Gastrocnemius medialis (tissue), 4 donors: ENCODE data around the gene BORCS5. TPM values are rescaled to one million over a fixed set of nuclear protein-coding genes. Genes with fewer than 3 reads are reported as not detected.
A peak's percentile ranks its signal among the peaks of the same experiment; 100 is the strongest.

Experiments
- ATAC-seq, 2 donors: fragments of 150-250 bp; one replicate each; pipeline ENCODE4 v1.9.1; 2016
- DNase-seq, 2 donors: peaks; one replicate each; pipeline ENCODE4 v3.0.0-alpha.2; 2019
- H3K27ac ChIP-seq, 4 donors: fragments of 200-600 bp; sonication (generic); 1 replicate in 1 of 4; 2 replicates in 3 of 4; pipeline ENCODE4 v1.5.1; 2016 to 2018; ENCODE audit warnings: mild to moderate bottlenecking in 2 of 4, moderate library complexity in 1 of 4
- H3K27me3 ChIP-seq, 3 donors: fragments of 200-600 bp; sonication (generic) in 2 of 3; 1 replicate in 1 of 3; 2 replicates in 2 of 3; pipeline versions ENCODE4 v1.5.1 to v1.6.0; 2016 to 2019; ENCODE audit warnings: mild to moderate bottlenecking in 1 of 3, moderate library complexity in 1 of 3
- H3K36me3 ChIP-seq, 2 donors: fragments of 200-600 bp; sonication (generic) in 1 of 2; one replicate each; pipeline ENCODE4 v1.5.1; 2017 to 2018
- H3K4me1 ChIP-seq, 2 donors: fragments of 200-600 bp; sonication (generic) in 1 of 2; one replicate each; pipeline ENCODE4 v1.5.1; 2016 to 2017; ENCODE audit warnings: mild to moderate bottlenecking in 2 of 2
- H3K4me3 ChIP-seq, 4 donors: fragments of 200-600 bp; sonication (generic) in 3 of 4; 1 replicate in 1 of 4; 2 replicates in 3 of 4; pipeline ENCODE4 v1.5.1; 2016 to 2019; ENCODE audit warnings: mild to moderate bottlenecking in 2 of 4
- H3K9me3 ChIP-seq, 3 donors: fragments of 200-600 bp; sonication (generic) in 2 of 3; 1 replicate in 1 of 3; 2 replicates in 2 of 3; pipeline ENCODE4 v1.5.1; 2016 to 2019
- POLR2A ChIP-seq, 2 donors: fragments of 450-650 bp; IDR thresholded peaks; one replicate each; pipeline ENCODE4 v1.6.1; 2017; ENCODE audit warnings: antibody characterized with exemption in 2 of 2, mild to moderate bottlenecking in 2 of 2, moderate library complexity in 2 of 2
- in situ Hi-C, 4 donors: fragments of 200-750 bp; cut with MboI; loops; one replicate each; pipeline versions ENCODE4 v1.15.0 to v1.8.0; 2017; ENCODE audit warnings: low sequenced_read_pairs in 4 of 4
- intact Hi-C: fragments of 100-400 bp; cut with DNase I; formaldehyde crosslinking; loops from one replicate; pipeline ENCODE4 v1.15.1; 2023; ENCODE audit warnings: low total_unique reads
- total RNA-seq, 4 donors: library from RNA; depleted of rRNA; stranded (reverse); fragments of >200 nt; gene quantifications; one replicate each; pipeline versions ENCODE4 v1.1.0 to v1.2.3, GENCODE V29; 2016
- TF ChIP-seq, protein P1 (sequence below), 5 experiments: fragments of 450-650 bp in 3 of 5; fragments of 200-600 bp in 2 of 5; sonication (generic) in 2 of 5; IDR thresholded peaks in 4 of 5; conservative IDR thresholded peaks in 1 of 5; 1 replicate in 4 of 5; 2 replicates in 1 of 5; pipeline ENCODE4 v1.5.1; 2016 to 2019; ENCODE audit warnings: antibody characterized with exemption in 5 of 5, mild to moderate bottlenecking in 3 of 5, moderate library complexity in 3 of 5

The BORCS5 gene
- total RNA-seq, 4 donors from 2014 or later = 13.0 to 13.9 (median 13.4) TPM

- no peak overlapping the region for H3K4me3 ChIP-seq
- no peak for ATAC-seq
- H3K36me3 ChIP-seq = no peaks in the 10 kb centered on the region
- H3K4me1 ChIP-seq = peaks cover 10 to 23% of the 10 kb centered on the region in 2 donors
- no peak for DNase-seq
- H3K9me3 ChIP-seq = no peaks in the 10 kb centered on the region
- in situ Hi-C loops (no loop called here), intact Hi-C loops (no loop called here)
- no peak overlapping the region for H3K27ac ChIP-seq
- TF ChIP-seq POLR2A (IDR thresholded peaks at IDR 0.05) = no peak
- TF ChIP-seq, protein P1, sequence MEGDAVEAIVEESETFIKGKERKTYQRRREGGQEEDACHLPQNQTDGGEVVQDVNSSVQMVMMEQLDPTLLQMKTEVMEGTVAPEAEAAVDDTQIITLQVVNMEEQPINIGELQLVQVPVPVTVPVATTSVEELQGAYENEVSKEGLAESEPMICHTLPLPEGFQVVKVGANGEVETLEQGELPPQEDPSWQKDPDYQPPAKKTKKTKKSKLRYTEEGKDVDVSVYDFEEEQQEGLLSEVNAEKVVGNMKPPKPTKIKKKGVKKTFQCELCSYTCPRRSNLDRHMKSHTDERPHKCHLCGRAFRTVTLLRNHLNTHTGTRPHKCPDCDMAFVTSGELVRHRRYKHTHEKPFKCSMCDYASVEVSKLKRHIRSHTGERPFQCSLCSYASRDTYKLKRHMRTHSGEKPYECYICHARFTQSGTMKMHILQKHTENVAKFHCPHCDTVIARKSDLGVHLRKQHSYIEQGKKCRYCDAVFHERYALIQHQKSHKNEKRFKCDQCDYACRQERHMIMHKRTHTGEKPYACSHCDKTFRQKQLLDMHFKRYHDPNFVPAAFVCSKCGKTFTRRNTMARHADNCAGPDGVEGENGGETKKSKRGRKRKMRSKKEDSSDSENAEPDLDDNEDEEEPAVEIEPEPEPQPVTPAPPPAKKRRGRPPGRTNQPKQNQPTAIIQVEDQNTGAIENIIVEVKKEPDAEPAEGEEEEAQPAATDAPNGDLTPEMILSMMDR (IDR thresholded peaks at IDR 0.05 in 4 of 5, conservative IDR thresholded peaks at IDR 0.05 in 1 of 5) = no peak
- no peaks in the 10 kb centered on the region for H3K27me3 ChIP-seq
These were observed 89.9 kb downstream of the BORCS5 start for GRCh38 chr12:12446786-12447185.

- Histone ChIP-seq H3K36me3 (no peaks in the 10 kb centered on the region), H3K4me1 (peaks cover 6 to 19% of the 10 kb centered on the region in 2 donors), H3K4me3 (no peak overlapping the region), H3K27ac (no peak overlapping the region), H3K27me3 (no peaks in the 10 kb centered on the region), H3K9me3 (no peaks in the 10 kb centered on the region)
- intact Hi-C loops = no loop called here
- TF ChIP-seq, protein P1 (IDR thresholded peaks at IDR 0.05 in 4 of 5, conservative IDR thresholded peaks at IDR 0.05 in 1 of 5) = no peak
- no peak for TF ChIP-seq POLR2A (IDR thresholded peaks at IDR 0.05)
- no peak for DNase-seq
- no peak for ATAC-seq
- in situ Hi-C loops = no loop called here
These were observed 90.4 kb downstream of the BORCS5 start for GRCh38 chr12:12447236-12447635.

DNA sequence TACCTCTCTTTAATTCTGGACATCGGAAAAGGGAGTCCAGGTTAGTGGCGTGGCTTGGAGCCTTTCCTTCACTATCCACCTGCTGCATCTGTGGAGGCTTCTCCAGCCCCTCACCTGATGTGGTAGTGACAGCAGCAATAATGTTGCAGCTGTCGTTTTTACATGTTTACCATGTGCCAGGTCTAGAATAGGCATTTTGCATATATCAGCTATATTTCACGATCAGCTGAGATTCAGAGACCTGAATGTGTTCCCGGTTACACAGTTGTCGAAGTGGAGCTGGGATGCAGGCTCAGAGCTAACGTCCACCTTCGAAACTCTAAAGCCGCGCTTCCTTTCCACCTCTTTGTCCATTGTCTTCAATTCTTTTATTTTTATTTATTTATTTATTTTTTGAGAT lies 91.0 kb downstream of the BORCS5 start:
- no peaks in the 10 kb centered on the region for H3K9me3 ChIP-seq
- intact Hi-C loops = no loop called here
- no peak overlapping the region for H3K27ac ChIP-seq
- ATAC-seq = no peak
- H3K27me3 ChIP-seq = no peaks in the 10 kb centered on the region
- no peak for TF ChIP-seq POLR2A (IDR thresholded peaks at IDR 0.05)
- TF ChIP-seq, protein P1 (IDR thresholded peaks at IDR 0.05 in 4 of 5, conservative IDR thresholded peaks at IDR 0.05 in 1 of 5) = no peak
- H3K4me3 ChIP-seq = no peak overlapping the region
- no peaks in the 10 kb centered on the region for H3K36me3 ChIP-seq
- no peak for DNase-seq
- peaks cover 0 to 14% of the 10 kb centered on the region in 2 donors for H3K4me1 ChIP-seq
- in situ Hi-C loops = no loop called here

- Histone ChIP-seq H3K9me3 (no peaks in the 10 kb centered on the region), H3K27me3 (no peaks in the 10 kb centered on the region), H3K4me1 (no peaks in the 10 kb centered on the region), H3K27ac (no peak overlapping the region), H3K4me3 (no peak overlapping the region), H3K36me3 (no peaks in the 10 kb centered on the region)
- intact Hi-C loops = no loop called here
- ATAC-seq (peak in 1 of 2 donors; percentile 52), DNase-seq (no peak)
- TF ChIP-seq POLR2A (IDR thresholded peaks at IDR 0.05) = no peak
- TF ChIP-seq, protein P1 (IDR thresholded peaks at IDR 0.05 in 4 of 5, conservative IDR thresholded peaks at IDR 0.05 in 1 of 5) = no peak
- in situ Hi-C loops = no loop called here
These were observed 92.7 kb downstream of the BORCS5 start for GRCh38 chr12:12449533-12450025.

DNA sequence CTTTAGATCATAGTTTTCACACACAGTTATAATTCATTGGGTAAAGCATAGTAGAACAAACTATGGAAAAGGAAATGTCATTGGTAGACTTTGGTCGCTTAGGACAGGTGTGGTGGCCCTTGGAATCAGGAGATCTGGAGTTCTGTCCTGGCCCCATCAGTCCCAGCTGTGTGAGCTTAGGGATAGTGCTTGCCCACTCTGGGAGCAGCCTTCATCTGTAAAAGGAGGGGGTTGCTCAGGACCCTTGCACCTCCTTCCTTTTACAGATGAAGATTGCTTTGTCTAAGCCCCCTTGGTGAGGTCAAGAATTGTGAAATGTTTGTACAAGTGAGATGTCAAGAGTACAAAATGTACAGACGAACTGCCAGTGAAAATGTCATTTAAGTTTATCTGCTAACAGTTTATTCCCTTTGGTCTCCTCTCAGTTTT lies 93.2 kb downstream of the BORCS5 start:
- no peak overlapping the region for H3K4me3 ChIP-seq
- ATAC-seq = no peak
- H3K4me1 ChIP-seq = no peaks in the 10 kb centered on the region
- DNase-seq = no peak
- H3K36me3 ChIP-seq = no peaks in the 10 kb centered on the region
- no peaks in the 10 kb centered on the region for H3K27me3 ChIP-seq
- no peak for TF ChIP-seq POLR2A (IDR thresholded peaks at IDR 0.05)
- TF ChIP-seq, protein P1 (IDR thresholded peaks at IDR 0.05 in 4 of 5, conservative IDR thresholded peaks at IDR 0.05 in 1 of 5) = no peak
- H3K9me3 ChIP-seq = no peaks in the 10 kb centered on the region
- no peak overlapping the region for H3K27ac ChIP-seq
- intact Hi-C loops (no loop called here), in situ Hi-C loops (no loop called here)
